Transverse colon (tissue), 4 donors: ENCODE data around the gene BCAP29. TPM values are rescaled to one million over a fixed set of nuclear protein-coding genes. Genes with fewer than 3 reads are reported as not detected.

Experiments used
- DNase-seq: peaks from one replicate; pipeline ENCODE4 v3.0.0-alpha.2; 2019
- H3K27ac ChIP-seq, 4 donors: fragments of 200-600 bp; sonication (generic); 2 replicates each; pipeline ENCODE4 v1.5.1; 2016 to 2018; ENCODE audit warnings: inconsistent platforms in 4 of 4
- H3K27me3 ChIP-seq: fragments of 200-600 bp; sonication (generic); 2 replicates; pipeline ENCODE4 v1.5.1; 2017; ENCODE audit warnings: inconsistent platforms
- H3K36me3 ChIP-seq, 4 donors: fragments of 200-600 bp; sonication (generic); 2 replicates each; pipeline ENCODE4 v1.5.1; 2017 to 2019; ENCODE audit warnings: inconsistent platforms in 4 of 4
- H3K4me1 ChIP-seq, 4 donors: fragments of 200-600 bp; sonication (generic); 2 replicates each; pipeline ENCODE4 v1.5.1; 2017 to 2020; ENCODE audit warnings: inconsistent platforms in 4 of 4
- H3K4me3 ChIP-seq, 4 donors: fragments of 200-600 bp; sonication (generic); 1 replicate in 1 of 4; 2 replicates in 3 of 4; pipeline versions ENCODE4 v1.5.1 to v1.6.1; 2017 to 2019; ENCODE audit warnings: inconsistent platforms in 4 of 4
- H3K9me3 ChIP-seq, 2 donors: fragments of 200-600 bp; sonication (generic); 2 replicates each; pipeline ENCODE4 v1.5.1; 2017 to 2019; ENCODE audit warnings: inconsistent platforms in 2 of 2
- EP300 ChIP-seq: sonication (generic); formaldehyde crosslinking; IDR thresholded peaks from one replicate; pipeline ENCODE4 v1.6.1; 2017; ENCODE audit warnings: antibody characterized with exemption, low read depth
- POLR2A ChIP-seq: fragments of 450-650 bp; IDR thresholded peaks from one replicate; pipeline ENCODE4 v1.6.1; 2016; ENCODE audit warnings: antibody characterized with exemption, mild to moderate bottlenecking, moderate library complexity
- POLR2AphosphoS5 ChIP-seq, 3 donors: sonication (generic); formaldehyde crosslinking; IDR thresholded peaks; one replicate each; pipeline ENCODE4 v1.6.1; 2016; ENCODE audit warnings: antibody characterized with exemption in 3 of 3
- WGBS, 2 donors: methylation state at CpG; one replicate each; pipeline ENCODE4 v1.1.5; 2018; ENCODE audit warnings: low coverage in 1 of 2; 5-methylcytosine and 5-hydroxymethylcytosine counted together
- in situ Hi-C, 4 donors: fragments of 200-750 bp; cut with MboI; loops; one replicate each; pipeline versions ENCODE4 v1.15.0 to v1.15.1; 2017; ENCODE audit warnings: low sequenced_read_pairs in 3 of 4, low pct_ligation_motif_present in 1 of 4, low pct_unique_long_range_greater_than_20kb in 1 of 4
- intact Hi-C: fragments of 100-400 bp; cut with DNase I; formaldehyde crosslinking; loops from one replicate; pipeline ENCODE4 v1.15.1; 2023; ENCODE audit warnings: low total_unique reads
- total RNA-seq, 4 donors: library from RNA; depleted of rRNA; stranded (reverse); fragments of >200 nt; gene quantifications; one replicate each; pipeline ENCODE4 v1.1.0, GENCODE V29; 2016
- TF ChIP-seq, protein P1 (sequence below), 5 experiments: fragments of 200-600 bp in 3 of 5; fragments of 450-650 bp in 2 of 5; sonication (generic) in 3 of 5; IDR thresholded peaks; 1 replicate in 2 of 5; 2 replicates in 3 of 5; pipeline ENCODE4 v1.5.1; 2016 to 2017; ENCODE audit warnings: antibody characterized with exemption in 5 of 5, inconsistent platforms in 3 of 5, mild to moderate bottlenecking in 2 of 5, moderate library complexity in 1 of 5

Gene BCAP29
- total RNA-seq, 4 donors from 2014 or later, result 8.6 to 96.5 (median 73.1) TPM

DNA sequence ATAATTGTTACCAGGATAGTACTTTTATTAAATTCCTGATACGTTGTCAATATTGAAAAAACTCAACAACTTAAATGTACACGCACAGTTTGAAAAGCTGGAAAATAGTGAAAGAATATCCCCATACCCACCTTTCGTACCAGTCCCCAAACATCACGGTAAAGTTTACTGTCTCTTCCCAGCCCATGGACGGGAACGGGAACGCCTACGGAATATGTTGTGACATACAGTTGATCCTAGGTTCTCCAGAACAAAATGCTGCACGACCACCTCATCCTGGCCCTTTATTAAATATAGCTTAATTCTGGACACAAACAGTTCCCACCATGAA, 527 bp upstream of the BCAP29 start:
- Histone ChIP-seq H3K9me3 (no peaks in the 10 kb centered on the region), H3K36me3 (no peaks in the 10 kb centered on the region), H3K4me3 (peak overlapping the region; percentile 69 to 86 (median 79)), H3K27me3 (no peaks in the 10 kb centered on the region), H3K27ac (peak overlapping the region; percentile 95 to 97 (median 96)), H3K4me1 (peaks cover 13 to 38% (median 20%) of the 10 kb centered on the region in 4 donors)
- in situ Hi-C loops, result loop anchor here in 1 of 4 donors (25.0 kb wide), 2 partner anchors 283 to 392 kb away; no protein-coding TSS in a partner anchor
- WGBS, 2 donors, result 0 to 3% methylated on average over 7 to 9 of the region's 9 CpGs
- DNase-seq, result no peak
- intact Hi-C loops, result no loop called here
- TF ChIP-seq, protein P1, sequence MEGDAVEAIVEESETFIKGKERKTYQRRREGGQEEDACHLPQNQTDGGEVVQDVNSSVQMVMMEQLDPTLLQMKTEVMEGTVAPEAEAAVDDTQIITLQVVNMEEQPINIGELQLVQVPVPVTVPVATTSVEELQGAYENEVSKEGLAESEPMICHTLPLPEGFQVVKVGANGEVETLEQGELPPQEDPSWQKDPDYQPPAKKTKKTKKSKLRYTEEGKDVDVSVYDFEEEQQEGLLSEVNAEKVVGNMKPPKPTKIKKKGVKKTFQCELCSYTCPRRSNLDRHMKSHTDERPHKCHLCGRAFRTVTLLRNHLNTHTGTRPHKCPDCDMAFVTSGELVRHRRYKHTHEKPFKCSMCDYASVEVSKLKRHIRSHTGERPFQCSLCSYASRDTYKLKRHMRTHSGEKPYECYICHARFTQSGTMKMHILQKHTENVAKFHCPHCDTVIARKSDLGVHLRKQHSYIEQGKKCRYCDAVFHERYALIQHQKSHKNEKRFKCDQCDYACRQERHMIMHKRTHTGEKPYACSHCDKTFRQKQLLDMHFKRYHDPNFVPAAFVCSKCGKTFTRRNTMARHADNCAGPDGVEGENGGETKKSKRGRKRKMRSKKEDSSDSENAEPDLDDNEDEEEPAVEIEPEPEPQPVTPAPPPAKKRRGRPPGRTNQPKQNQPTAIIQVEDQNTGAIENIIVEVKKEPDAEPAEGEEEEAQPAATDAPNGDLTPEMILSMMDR (IDR thresholded peaks at IDR 0.05), result no peak
- TF ChIP-seq POLR2AphosphoS5 (IDR thresholded peaks at IDR 0.05), result no peak
- TF ChIP-seq POLR2A, result no peak
- no peak for TF ChIP-seq EP300

DNA sequence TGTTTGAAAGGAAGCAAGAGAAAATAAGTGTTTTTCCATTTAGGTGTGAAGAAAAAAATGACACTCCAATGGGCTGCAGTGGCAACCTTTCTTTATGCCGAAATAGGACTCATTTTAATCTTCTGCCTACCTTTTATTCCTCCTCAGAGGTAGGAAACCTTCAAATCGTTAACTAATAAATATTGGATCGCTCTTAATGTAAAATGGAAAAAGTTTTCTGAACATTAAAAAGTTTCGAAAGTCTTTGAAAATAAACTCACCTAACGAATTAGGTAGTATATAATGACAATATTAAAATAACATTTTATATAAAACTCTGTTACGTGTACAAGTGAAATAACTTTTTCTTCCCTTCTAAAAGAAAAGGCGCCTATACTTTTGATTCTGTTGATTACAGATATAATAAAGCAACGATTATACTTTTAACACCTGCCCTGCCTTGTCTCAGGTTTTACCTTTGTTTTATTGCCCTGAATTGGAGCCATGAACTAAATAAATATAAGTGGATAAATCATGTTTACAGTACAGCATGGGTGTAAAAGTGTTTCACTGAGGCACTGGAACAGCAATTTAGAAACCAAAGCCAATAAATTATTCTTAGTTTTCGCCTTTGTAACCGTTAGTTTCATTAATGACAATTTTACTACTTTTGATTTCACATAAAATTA, 804 bp downstream of the BCAP29 start:
- DNase-seq, result no peak
- Histone ChIP-seq H3K4me1 (peaks cover 13 to 49% (median 20%) of the 10 kb centered on the region in 4 donors), H3K27ac (peak overlapping the region; percentile 95 to 97 (median 96)), H3K9me3 (no peaks in the 10 kb centered on the region), H3K4me3 (peak overlapping the region; percentile 69 to 86 (median 79)), H3K36me3 (no peaks in the 10 kb centered on the region), H3K27me3 (no peaks in the 10 kb centered on the region)
- intact Hi-C loops (no loop called here), in situ Hi-C loops (loop anchor here in 1 of 4 donors (25.0 kb wide), 2 partner anchors 281 to 394 kb away; no protein-coding TSS in a partner anchor)
- TF ChIP-seq POLR2A (no peak), POLR2AphosphoS5 (IDR thresholded peaks at IDR 0.05) (no peak), EP300 (no peak)
- TF ChIP-seq, protein P1 (IDR thresholded peaks at IDR 0.05), result no peak
- 26 to 28% methylated on average over 10 of the region's 10 CpGs for WGBS, 2 donors

DNA sequence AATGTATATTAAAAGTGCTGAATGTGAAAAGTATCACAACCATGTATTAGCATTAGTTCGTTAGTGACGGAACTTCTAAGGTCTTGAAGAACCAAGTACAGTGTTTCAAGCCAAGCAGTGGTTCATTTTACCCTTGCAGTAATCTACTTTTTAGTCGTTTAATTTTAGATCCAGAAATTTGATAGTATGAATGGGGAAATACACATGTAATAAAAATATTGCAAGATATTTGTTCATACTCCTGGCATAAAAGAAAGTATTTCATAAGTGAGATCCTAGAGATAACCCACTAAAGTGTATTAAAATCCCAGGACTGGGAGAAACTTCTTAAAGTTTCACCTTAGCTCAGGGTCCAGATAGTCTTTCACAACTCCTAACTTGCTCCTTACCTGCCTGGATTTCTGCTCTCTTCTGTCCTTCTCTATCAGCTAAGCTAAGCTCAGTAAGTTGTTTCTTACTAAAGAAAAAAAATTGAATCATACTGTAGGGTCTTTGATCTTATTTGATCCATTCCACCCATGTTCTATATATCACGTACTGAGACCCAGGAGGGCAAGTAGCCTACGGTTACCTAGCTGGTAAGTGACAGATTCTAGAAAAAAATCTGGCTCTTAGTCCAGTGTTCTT, 1.5 kb downstream of the BCAP29 start:
- Histone ChIP-seq H3K4me1 (peaks cover 13 to 51% (median 20%) of the 10 kb centered on the region in 4 donors), H3K4me3 (peak overlapping the region in 2 of 4 donors; percentile 69 to 86), H3K36me3 (no peaks in the 10 kb centered on the region), H3K9me3 (no peaks in the 10 kb centered on the region), H3K27ac (peak overlapping the region; percentile 95 to 97 (median 96)), H3K27me3 (no peaks in the 10 kb centered on the region)
- no peak for DNase-seq
- intact Hi-C loops, result no loop called here
- TF ChIP-seq, protein P1 (IDR thresholded peaks at IDR 0.05), result no peak
- TF ChIP-seq POLR2AphosphoS5 (IDR thresholded peaks at IDR 0.05), result no peak
- TF ChIP-seq EP300, result no peak
- TF ChIP-seq POLR2A, result no peak
- in situ Hi-C loops, result loop anchor here in 1 of 4 donors (25.0 kb wide), 2 partner anchors 281 to 394 kb away; no protein-coding TSS in a partner anchor
- 37 to 54% methylated on average over 5 of the region's 5 CpGs for WGBS, 2 donors

DNA sequence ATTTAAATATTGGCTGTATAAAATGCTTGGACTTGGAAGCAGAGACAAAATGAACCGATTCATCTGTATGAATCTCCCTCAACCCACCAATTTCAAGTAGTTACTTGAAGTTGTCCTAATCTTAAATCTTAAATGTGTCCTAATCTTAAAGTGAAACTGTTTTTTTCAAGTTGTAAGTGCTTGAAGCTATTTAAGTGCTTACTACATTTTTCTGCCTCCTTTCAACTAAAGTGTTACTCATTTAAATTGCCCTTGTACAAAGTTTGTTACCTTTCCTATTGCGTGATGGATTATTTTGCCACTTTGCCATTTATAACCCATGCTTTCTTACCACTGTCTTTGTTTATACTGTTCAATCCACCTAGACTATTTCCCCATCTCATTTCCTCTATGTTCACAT, 2.8 kb downstream of the BCAP29 start:
- intact Hi-C loops (no loop called here), in situ Hi-C loops (loop anchor here in 1 of 4 donors (25.0 kb wide), 2 partner anchors 279 to 396 kb away; no protein-coding TSS in a partner anchor)
- Histone ChIP-seq H3K9me3 (no peaks in the 10 kb centered on the region), H3K27ac (peak overlapping the region in 3 of 4 donors; percentile 11 to 36 (median 20)), H3K36me3 (peaks cover 0 to 7% (median 0%) of the 10 kb centered on the region in 4 donors), H3K4me1 (peaks cover 13 to 51% (median 20%) of the 10 kb centered on the region in 4 donors), H3K27me3 (no peaks in the 10 kb centered on the region), H3K4me3 (no peak overlapping the region)
- TF ChIP-seq POLR2A (no peak), POLR2AphosphoS5 (IDR thresholded peaks at IDR 0.05) (no peak), EP300 (no peak)
- TF ChIP-seq, protein P1 (IDR thresholded peaks at IDR 0.05), result no peak
- WGBS, 2 donors, result 48 to 55% methylated on average over 2 of the region's 2 CpGs
- DNase-seq, result no peak
